IMR-90 (cell line): ENCODE measurements around the gene TMEM52. TPM values are rescaled to one million over a fixed set of nuclear protein-coding genes. Genes with fewer than 3 reads are reported as not detected.
"Not testable (repeated sequence)": the region's sequence is repeated elsewhere in the genome, so short reads cannot be mapped to it uniquely, and the experiment has no call there.

ENCODE experiments used
- ATAC-seq: fragments of 200-7000 bp; cut with Tn5 transposase; 2 replicates; pipeline ENCODE4 v1.9.1; 2020; ENCODE audit warnings: low read depth, mild to moderate bottlenecking, moderate library complexity
- BruUV-seq: library from RNA; stranded (reverse); fragments of 400-500 nt; replicated peaks from 2 replicates; lab custom pipeline; 2021; lab: Mats Ljungman, UMichigan
- CTCF ChIA-PET: fragments of 300-600 bp; formaldehyde crosslinking; extraction: SDS; loops from one replicate; lab custom pipeline; 2021; ENCODE audit warnings: antibody characterized with exemption; lab: Yijun Ruan, JAX
- POLR2A ChIA-PET: fragments of 300-600 bp; sonication (Branson Sonifier 250); formaldehyde crosslinking; loops from one replicate; lab custom pipeline; 2022; ENCODE audit warnings: antibody characterized with exemption; ENCODE audit not compliant: unreplicated experiment; lab: Charles Lee
- DNase-seq: peaks from one replicate; pipeline ENCODE4 v3.0.0; 2013
- H2AFZ ChIP-seq: replicated peaks from 2 replicates; pipeline ENCODE3; 2013; ENCODE audit warnings: low read length, mild to moderate bottlenecking; ENCODE audit not compliant: poor library complexity
- H2AK5ac ChIP-seq: 2 replicates; pipeline ENCODE4 v1.6.1; 2013; ENCODE audit warnings: low read depth, low read length, inconsistent platforms
- H2AK9ac ChIP-seq: replicated peaks from 2 replicates; pipeline ENCODE3; 2013; ENCODE audit warnings: mild to moderate bottlenecking, low read depth, low read length, moderate library complexity; ENCODE audit not compliant: poor library complexity
- H2BK120ac ChIP-seq: 2 replicates; pipeline ENCODE4 v1.6.1; 2013; ENCODE audit warnings: low read depth, low read length, inconsistent platforms
- H2BK15ac ChIP-seq: 3 replicates; pipeline ENCODE4 v1.6.1; 2013; ENCODE audit warnings: low read depth, low read length, inconsistent platforms
- H2BK20ac ChIP-seq: 2 replicates; pipeline ENCODE4 v1.6.1; 2013; ENCODE audit warnings: low read depth, mild to moderate bottlenecking, inconsistent platforms, low read length, moderate library complexity
- H2BK5ac ChIP-seq: 2 replicates; pipeline ENCODE4 v1.6.1; 2013; ENCODE audit warnings: mild to moderate bottlenecking, low read depth, low read length, inconsistent platforms; ENCODE audit not compliant: poor library complexity, severe bottlenecking
- H3K14ac ChIP-seq: replicated peaks from 2 replicates; pipeline ENCODE4 v1.6.1; 2013; ENCODE audit warnings: low read depth, low read length, inconsistent platforms
- H3K18ac ChIP-seq: 2 replicates; pipeline ENCODE4 v1.6.1; 2013; ENCODE audit warnings: low read depth, low read length, control low read depth
- H3K23ac ChIP-seq: 2 replicates; pipeline ENCODE4 v1.6.1; 2013; ENCODE audit warnings: low read depth, low read length, inconsistent platforms
- H3K27ac ChIP-seq: 2 replicates; pipeline ENCODE4 v1.5.1; 2013; ENCODE audit warnings: mild to moderate bottlenecking, control low read depth, low read length; ENCODE audit not compliant: insufficient read depth
- H3K27me3 ChIP-seq: 2 replicates; pipeline ENCODE4 v1.6.1; 2013; ENCODE audit warnings: low read length; ENCODE audit not compliant: control insufficient read depth, insufficient read depth
- H3K36me3 ChIP-seq: 2 replicates; pipeline ENCODE4 v1.6.1; 2013; ENCODE audit warnings: low read length, mixed read lengths; ENCODE audit not compliant: control insufficient read depth, insufficient read depth
- H3K4ac ChIP-seq: 2 replicates; pipeline ENCODE4 v1.6.1; 2013; ENCODE audit warnings: low read depth, low read length, inconsistent platforms
- H3K4me1 ChIP-seq: 2 replicates; pipeline ENCODE4 v1.6.1; 2013; ENCODE audit warnings: low read length, mixed read lengths; ENCODE audit not compliant: control insufficient read depth, insufficient read depth
- H3K4me2 ChIP-seq: 2 replicates; pipeline ENCODE4 v1.6.1; 2013; ENCODE audit warnings: low read depth, mild to moderate bottlenecking, control low read depth, low read length, moderate library complexity
- H3K4me3 ChIP-seq: 2 replicates; pipeline ENCODE4 v1.5.1; 2013; ENCODE audit warnings: low read depth, mild to moderate bottlenecking, control low read depth, low read length, moderate library complexity; ENCODE audit not compliant: insufficient read depth
- H3K56ac ChIP-seq: 2 replicates; pipeline ENCODE4 v1.6.1; 2013; ENCODE audit warnings: low read length, inconsistent platforms; ENCODE audit not compliant: insufficient read depth; ENCODE audit errors: extremely low read depth
- H3K79me1 ChIP-seq, 2 experiments: 2 replicates each; pipeline ENCODE4 v1.6.1; 2013; ENCODE audit warnings: low read length in 2 of 2, inconsistent platforms in 1 of 2, low read depth in 1 of 2
- H3K9ac ChIP-seq: 2 replicates; pipeline ENCODE4 v1.6.1; 2013; ENCODE audit warnings: low read depth, low read length, control low read depth
- H3K9me1 ChIP-seq: 2 replicates; pipeline ENCODE4 v1.6.1; 2013; ENCODE audit warnings: low read length, inconsistent platforms; ENCODE audit not compliant: insufficient read depth
- H3K9me3 ChIP-seq: 2 replicates; pipeline ENCODE4 v1.6.1; 2013; ENCODE audit warnings: low read length; ENCODE audit not compliant: control insufficient read depth, insufficient read depth
- H4K20me1 ChIP-seq: 2 replicates; pipeline ENCODE4 v1.6.1; 2013; ENCODE audit warnings: low read length, inconsistent platforms; ENCODE audit not compliant: insufficient read depth
- H4K5ac ChIP-seq: 2 replicates; pipeline ENCODE4 v1.6.1; 2013; ENCODE audit warnings: mild to moderate bottlenecking, low read depth, low read length, control low read depth
- H4K8ac ChIP-seq, 2 experiments: 2 replicates each; pipeline ENCODE4 v1.6.1; 2013; ENCODE audit warnings: low read depth in 2 of 2, low read length in 2 of 2, control low read depth in 1 of 2, inconsistent platforms in 1 of 2
- H4K91ac ChIP-seq: 2 replicates; pipeline ENCODE4 v1.6.1; 2013; ENCODE audit warnings: low read depth, low read length, inconsistent platforms; ENCODE audit not compliant: insufficient read depth
- WGBS, 2 experiments: methylation state at CpG; one replicate each; pipeline versions ENCODE4 v1.1.5 to v1.1.7; 2013; ENCODE audit warnings: missing lambda C conversion rate in 2 of 2; ENCODE audit not compliant: insufficient read length in 1 of 2; ENCODE audit errors: extremely low coverage in 2 of 2; 5-methylcytosine and 5-hydroxymethylcytosine counted together
- dilution Hi-C: fragments of 300-500 bp; cut with HindIII; formaldehyde crosslinking; loops from one replicate; pipeline ENCODE4 v1.14.3; 2018; ENCODE audit warnings: low sequenced_read_pairs; ENCODE audit not compliant: unreplicated experiment
- in situ Hi-C: fragments of 300-500 bp; cut with MboI; formaldehyde crosslinking; loops from 3 replicates; pipeline ENCODE4 v1.14.3; 2019; ENCODE audit warnings: low sequenced_read_pairs, inconsistent platforms, mixed read lengths
- intact Hi-C: fragments of 100-400 bp; cut with micrococcal nuclease; formaldehyde crosslinking; loops from 2 replicates; pipeline ENCODE4 v1.10.0; 2022
- polyA plus RNA-seq, 3 experiments: library from polyadenylated mRNA; depleted of rRNA; stranded (reverse); fragments of >200 nt; gene quantifications; 2 replicates each; pipeline ENCODE4 v1.2.3, GENCODE V29; 2012; ENCODE audit warnings: low replicate concordance in 1 of 3
- total RNA-seq: library from RNA; depleted of rRNA; stranded (reverse); fragments of >200 nt; gene quantifications from 2 replicates; pipeline ENCODE4 v1.2.3, GENCODE V29; 2012

Gene TMEM52
- total and polyA plus RNA-seq, 2 of the 4 experiments (the other 2 are of a cell fraction) = 0.54 to 1.3 TPM

GRCh38 chr1:1883890-1884289 lies 35.2 kb downstream of the TMEM52 start:
- H4K91ac ChIP-seq, H3K4me3 ChIP-seq, H3K27me3 ChIP-seq, H4K5ac ChIP-seq, H2BK20ac ChIP-seq, H3K18ac ChIP-seq, H3K4me1 ChIP-seq, BruUV-seq, H2AFZ ChIP-seq, H3K27ac ChIP-seq, H2BK15ac ChIP-seq, H2AK9ac ChIP-seq, H3K4ac ChIP-seq, H3K23ac ChIP-seq, H2AK5ac ChIP-seq, H3K14ac ChIP-seq, H3K4me2 ChIP-seq, H3K9me3 ChIP-seq, H2BK5ac ChIP-seq, H3K36me3 ChIP-seq, H3K9ac ChIP-seq, H3K56ac ChIP-seq, H2BK120ac ChIP-seq, DNase-seq, H4K8ac ChIP-seq, ATAC-seq, POLR2A ChIA-PET: not testable (repeated sequence)
- dilution Hi-C loops = loop anchor here (10.0 kb wide), 1 partner anchor 59 kb away; no protein-coding TSS in a partner anchor
- Histone ChIP-seq H3K9me1 (peaks cover 16% of the 10 kb centered on the region), H3K79me1 (peaks cover 0 to 17% of the 10 kb centered on the region in 2 experiments; a peak in 2 of 4 replicates), H4K20me1 (peaks cover 100% of the 10 kb centered on the region)
- 86% methylated on average over 6 of the region's 11 CpGs; no CpG with 5 or more reads in 1 of the 2 experiments for WGBS, 2 experiments
- CTCF ChIA-PET = interaction anchor here (0.9 kb wide), 1 partner anchor 22 kb away, joined by 4 read pairs; no protein-coding TSS in a partner anchor
- in situ Hi-C loops = loop anchor here (10.0 kb wide), 1 partner anchor 89 kb away; no protein-coding TSS in a partner anchor
- intact Hi-C loops = loop anchor here (2.0 to 5.0 kb wide), 2 partner anchors 25 to 37 kb away; no protein-coding TSS in a partner anchor
